Measurements from ENCODE around the gene ZNF564. TPM values are rescaled to one million over a fixed set of nuclear protein-coding genes. Genes with fewer than 3 reads are reported as not detected.
"Not testable (repeated sequence)": the region's sequence is repeated elsewhere in the genome, so short reads cannot be mapped to it uniquely, and the experiment has no call there.

ZNF564 gene
- total RNA-seq, 3 donors from 2014 or later, result 13.9 to 22.5 (median 21.2) TPM

GRCh38 chr19:12580180-12580694, 29.0 kb upstream of the ZNF564 start:
- DNase-seq, result no peak
- Histone ChIP-seq H3K36me3 (ENCODE audit: low read depth) (peaks cover 22% of the 10 kb centered on the region), H3K9me3 (peaks cover 32% of the 10 kb centered on the region), H3K4me1 (ENCODE audit: low read depth) (no peaks in the 10 kb centered on the region), H3K4me3 (no peak overlapping the region)
- no peak for ATAC-seq
- intact Hi-C loops (cut with DNase I, micrococcal nuclease), result no loop called here
- no peak for TF ChIP-seq CTCF (IDR thresholded peaks at IDR 0.05)

- peaks cover 22% of the 10 kb centered on the region for H3K36me3 ChIP-seq (ENCODE audit: low read depth)
- no peak for TF ChIP-seq CTCF (IDR thresholded peaks at IDR 0.05)
- H3K4me1 ChIP-seq (ENCODE audit: low read depth), result no peaks in the 10 kb centered on the region
- intact Hi-C loops (cut with DNase I, micrococcal nuclease), result loop anchor here in 1 of 2 donors (10.0 kb wide), 1 partner anchor 96 kb away; no protein-coding TSS in a partner anchor
- no peak overlapping the region for H3K4me3 ChIP-seq
- H3K9me3 ChIP-seq, result peaks cover 32% of the 10 kb centered on the region
- DNase-seq (no peak), ATAC-seq (no peak)
These were observed 27.4 kb upstream of the ZNF564 start for GRCh38 chr19:12578641-12579040.

GRCh38 chr19:12574036-12574435, 22.8 kb upstream of the ZNF564 start:
- peak; percentile 56 for ATAC-seq
- no peaks in the 10 kb centered on the region for H3K36me3 ChIP-seq (ENCODE audit: low read depth)
- intact Hi-C loops (cut with DNase I, micrococcal nuclease), result loop anchor here in 1 of 2 donors (10.0 kb wide), 1 partner anchor 101 kb away; no protein-coding TSS in a partner anchor
- peak in 1 of 3 donors; percentile 8 for DNase-seq
- H3K9me3 ChIP-seq, result peaks cover 3% of the 10 kb centered on the region
- no peaks in the 10 kb centered on the region for H3K4me1 ChIP-seq (ENCODE audit: low read depth)
- TF ChIP-seq CTCF (IDR thresholded peaks at IDR 0.05), result no peak
- H3K4me3 ChIP-seq, result no peak overlapping the region

- Histone ChIP-seq H3K4me1 (ENCODE audit: low read depth) (no peaks in the 10 kb centered on the region), H3K9me3 (no peaks in the 10 kb centered on the region), H3K36me3 (ENCODE audit: low read depth) (no peaks in the 10 kb centered on the region), H3K4me3 (no peak overlapping the region)
- DNase-seq (no peak), ATAC-seq (no peak)
- TF ChIP-seq CTCF (IDR thresholded peaks at IDR 0.05), result no peak
- intact Hi-C loops (cut with DNase I, micrococcal nuclease), result no loop called here
These were observed 16.7 kb upstream of the ZNF564 start for GRCh38 chr19:12567951-12568350.

- DNase-seq; H3K4me1 ChIP-seq (ENCODE audit: low read depth); H3K4me3 ChIP-seq; ATAC-seq; H3K9me3 ChIP-seq; H3K36me3 ChIP-seq (ENCODE audit: low read depth); intact Hi-C loops (cut with DNase I, micrococcal nuclease): not testable (repeated sequence)
These were observed 15.1 kb upstream of the ZNF564 start for GRCh38 chr19:12566380-12566779.

- Histone ChIP-seq H3K4me3 (no peak overlapping the region), H3K4me1 (ENCODE audit: low read depth) (no peaks in the 10 kb centered on the region)
These were observed 12.9 kb upstream of the ZNF564 start for GRCh38 chr19:12564016-12564664.

More at GRCh38 chr19:12564016-12564664, 12.9 kb upstream of the ZNF564 start:
- DNase-seq, result peak; percentile 85 to 97 (median 95)
- intact Hi-C loops (cut with DNase I, micrococcal nuclease), result no loop called here
- Histone ChIP-seq H3K36me3 (ENCODE audit: low read depth) (no peaks in the 10 kb centered on the region), H3K9me3 (no peaks in the 10 kb centered on the region)
- TF ChIP-seq CTCF (IDR thresholded peaks at IDR 0.05), result peak; percentile 96
- ATAC-seq, result peak; percentile 100
